ENCODE data around the gene OR6C2.
"Not testable (repeated sequence)": the region's sequence is repeated elsewhere in the genome, so short reads cannot be mapped to it uniquely, and the experiment has no call there.

The OR6C2 gene

DNA sequence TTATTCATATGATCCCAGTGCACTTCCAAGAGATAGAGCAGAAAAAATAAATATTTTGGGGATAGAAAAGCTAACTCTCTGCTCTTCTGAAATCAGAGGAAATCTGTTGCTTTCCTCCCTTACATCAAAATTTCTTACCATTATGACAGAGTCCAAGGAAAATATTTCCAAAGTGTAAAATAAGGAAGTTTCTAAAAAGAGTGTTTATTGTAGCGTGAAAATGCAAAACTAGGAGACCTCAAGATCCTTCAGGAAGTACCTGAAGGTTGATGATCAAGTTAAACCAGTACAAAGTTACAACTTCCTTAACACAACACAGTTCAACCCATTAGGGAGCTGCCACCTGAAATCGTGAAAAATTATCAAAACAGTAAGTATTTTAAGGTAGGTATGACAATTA is at the start of gene OR6C2:
Gene OR6C2, plus strand, starts transcription at position 301 of the 400 bp plus-strand sequence. CDS start 8,138 bp downstream, outside the sequence.
- no peaks in the 10 kb centered on the region for H3K27me3 ChIP-seq (replicated peaks)
- DNase-seq = no peak
- in situ Hi-C loops (cut with HindIII; ENCODE audit: low pct_ligation_motif_present, low sequenced_read_pairs) = no loop called here
- H3K36me3 ChIP-seq (replicated peaks) = no peaks in the 10 kb centered on the region
- TF ChIP-seq, protein P1, sequence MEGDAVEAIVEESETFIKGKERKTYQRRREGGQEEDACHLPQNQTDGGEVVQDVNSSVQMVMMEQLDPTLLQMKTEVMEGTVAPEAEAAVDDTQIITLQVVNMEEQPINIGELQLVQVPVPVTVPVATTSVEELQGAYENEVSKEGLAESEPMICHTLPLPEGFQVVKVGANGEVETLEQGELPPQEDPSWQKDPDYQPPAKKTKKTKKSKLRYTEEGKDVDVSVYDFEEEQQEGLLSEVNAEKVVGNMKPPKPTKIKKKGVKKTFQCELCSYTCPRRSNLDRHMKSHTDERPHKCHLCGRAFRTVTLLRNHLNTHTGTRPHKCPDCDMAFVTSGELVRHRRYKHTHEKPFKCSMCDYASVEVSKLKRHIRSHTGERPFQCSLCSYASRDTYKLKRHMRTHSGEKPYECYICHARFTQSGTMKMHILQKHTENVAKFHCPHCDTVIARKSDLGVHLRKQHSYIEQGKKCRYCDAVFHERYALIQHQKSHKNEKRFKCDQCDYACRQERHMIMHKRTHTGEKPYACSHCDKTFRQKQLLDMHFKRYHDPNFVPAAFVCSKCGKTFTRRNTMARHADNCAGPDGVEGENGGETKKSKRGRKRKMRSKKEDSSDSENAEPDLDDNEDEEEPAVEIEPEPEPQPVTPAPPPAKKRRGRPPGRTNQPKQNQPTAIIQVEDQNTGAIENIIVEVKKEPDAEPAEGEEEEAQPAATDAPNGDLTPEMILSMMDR (IDR thresholded peaks at IDR 0.05; ENCODE audit: low read depth, low read length, missing control alignments) = no peak
- no peak within 1 kb of the TSS for H3K4me3 ChIP-seq (ENCODE audit: low read depth, low read length)
- no peak within 1 kb of the TSS for H3K27ac ChIP-seq

DNA sequence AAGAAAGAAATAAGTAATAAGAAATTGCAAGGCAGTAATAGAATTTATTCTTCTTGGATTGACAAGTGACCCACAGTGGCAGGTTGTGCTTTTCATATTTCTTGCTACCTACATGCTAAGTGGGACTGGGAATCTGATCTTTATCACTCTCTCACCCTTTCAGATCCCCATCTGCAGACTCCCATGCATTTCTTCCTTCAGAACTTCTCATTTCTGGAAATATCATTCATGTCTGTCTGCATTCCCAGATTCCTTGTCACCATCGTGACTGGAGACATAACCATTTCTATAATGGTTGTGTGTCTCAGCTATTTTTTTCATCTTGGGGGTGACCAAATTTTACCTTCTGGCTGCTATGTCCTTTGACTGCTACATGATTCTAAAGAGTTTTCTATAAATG is 47.5 kb upstream of the OR6C2 start:
- Histone ChIP-seq H3K4me3 (ENCODE audit: low read depth, low read length) (no peak overlapping the region), H3K27ac (no peak overlapping the region), H3K27me3 (replicated peaks) (no peaks in the 10 kb centered on the region), H3K36me3 (replicated peaks) (no peaks in the 10 kb centered on the region)
- TF ChIP-seq, protein P1 (IDR thresholded peaks at IDR 0.05; ENCODE audit: low read depth, low read length, missing control alignments) = no peak
- in situ Hi-C loops (cut with HindIII; ENCODE audit: low pct_ligation_motif_present, low sequenced_read_pairs) = no loop called here
- no peak for DNase-seq

DNA sequence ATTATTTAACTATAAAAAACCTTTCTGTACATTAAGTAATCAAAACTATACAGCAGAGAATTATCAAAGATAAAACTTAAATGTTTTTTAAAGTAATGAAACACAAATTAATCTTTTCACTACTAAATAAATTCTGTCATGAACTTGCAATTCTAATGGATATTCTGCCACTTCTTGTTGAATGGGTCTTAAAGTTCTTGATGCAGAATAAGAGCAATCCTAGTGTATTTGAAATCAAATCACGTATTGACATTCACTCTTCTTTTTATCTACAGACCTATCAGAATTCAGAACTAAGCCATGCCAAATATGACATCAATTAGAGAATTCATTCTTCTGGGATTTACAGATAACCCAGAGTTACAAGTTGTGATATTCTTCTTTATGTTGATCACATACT is 43.6 kb upstream of the OR6C2 start, which contains the start of gene OR6C65:
Gene OR6C65, plus strand, starts transcription at position 301 of the 400 bp plus-strand sequence. Its CDS starts 0 bp downstream, at position 301.
- Histone ChIP-seq H3K27me3 (replicated peaks) (no peaks in the 10 kb centered on the region), H3K4me3 (ENCODE audit: low read depth, low read length) (no peak within 1 kb of the TSS), H3K36me3 (replicated peaks) (no peaks in the 10 kb centered on the region), H3K27ac (no peak within 1 kb of the TSS)
- in situ Hi-C loops (cut with HindIII; ENCODE audit: low pct_ligation_motif_present, low sequenced_read_pairs) = no loop called here
- no peak for DNase-seq
- TF ChIP-seq, protein P1 (IDR thresholded peaks at IDR 0.05; ENCODE audit: low read depth, low read length, missing control alignments) = no peak

DNA sequence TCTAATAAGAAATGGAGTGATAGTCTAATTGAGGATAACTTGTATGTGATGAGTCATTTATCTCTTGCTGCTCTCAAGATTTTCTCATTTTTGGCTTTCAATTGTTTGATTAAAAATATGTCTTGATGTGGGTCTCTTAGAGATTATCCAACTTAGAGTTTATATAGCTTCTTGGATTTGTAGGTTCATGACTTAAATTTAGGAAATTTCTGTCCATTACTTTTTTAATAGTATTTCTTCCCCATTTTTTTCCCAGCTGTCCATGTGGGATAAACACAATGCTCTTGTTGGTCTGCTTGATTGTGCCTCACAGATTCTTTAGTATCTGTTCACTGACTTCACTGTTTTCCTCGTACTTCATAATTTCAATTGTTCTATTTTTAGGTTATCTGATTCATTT is 36.0 kb upstream of the OR6C2 start:
- Histone ChIP-seq H3K4me3 (ENCODE audit: low read depth, low read length) (no peak overlapping the region), H3K27ac (no peak overlapping the region), H3K36me3 (replicated peaks) (no peaks in the 10 kb centered on the region), H3K27me3 (replicated peaks) (no peaks in the 10 kb centered on the region)
- no peak for DNase-seq
- in situ Hi-C loops (cut with HindIII; ENCODE audit: low pct_ligation_motif_present, low sequenced_read_pairs) = no loop called here
- TF ChIP-seq, protein P1 (IDR thresholded peaks at IDR 0.05; ENCODE audit: low read depth, low read length, missing control alignments) = no peak

DNA sequence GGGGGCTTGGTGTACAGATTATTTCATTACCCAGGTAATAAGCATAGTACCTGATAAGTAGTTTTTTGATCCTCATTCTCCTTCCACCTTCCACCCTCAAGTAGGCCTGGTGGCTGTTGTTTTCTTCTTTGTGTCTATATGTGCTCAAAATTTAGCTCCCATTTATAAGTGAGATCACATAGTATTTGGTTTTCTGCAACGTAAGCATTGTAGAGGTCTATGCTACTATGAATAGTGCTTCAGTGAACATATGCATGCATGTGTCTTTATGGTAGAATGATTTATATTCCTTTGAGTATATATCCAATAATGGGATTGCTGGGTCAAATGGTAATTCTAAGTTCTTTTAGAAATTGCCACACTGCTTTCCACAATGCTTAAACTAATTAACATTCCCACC is 34.7 kb upstream of the OR6C2 start:
- H3K27ac ChIP-seq; H3K36me3 ChIP-seq (replicated peaks); H3K4me3 ChIP-seq (ENCODE audit: low read depth, low read length); H3K27me3 ChIP-seq (replicated peaks); in situ Hi-C loops (cut with HindIII; ENCODE audit: low pct_ligation_motif_present, low sequenced_read_pairs); DNase-seq: not testable (repeated sequence)

DNA sequence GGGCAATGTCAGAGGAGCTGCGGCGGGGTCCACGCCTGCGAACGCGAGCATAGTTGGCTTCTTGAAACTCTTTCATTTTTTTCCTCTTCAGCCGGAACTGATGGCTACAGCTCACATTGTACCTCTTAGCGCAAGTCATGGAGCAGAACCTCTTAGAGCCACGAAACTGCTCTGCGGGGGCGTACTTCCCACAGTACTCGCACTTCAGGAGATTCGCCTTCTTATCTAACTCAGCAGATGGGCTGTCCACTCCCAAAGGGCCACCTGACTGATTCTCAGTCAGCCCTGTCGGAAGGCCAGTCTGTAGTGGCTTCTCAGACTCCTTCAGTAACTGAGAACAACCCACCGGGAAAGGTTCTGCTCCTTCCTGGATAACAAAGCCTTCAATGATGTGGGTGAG is 31.7 kb upstream of the OR6C2 start:
- DNase-seq; H3K4me3 ChIP-seq (ENCODE audit: low read depth, low read length); H3K36me3 ChIP-seq (replicated peaks); H3K27me3 ChIP-seq (replicated peaks); in situ Hi-C loops (cut with HindIII; ENCODE audit: low pct_ligation_motif_present, low sequenced_read_pairs); H3K27ac ChIP-seq: not testable (repeated sequence)

DNA sequence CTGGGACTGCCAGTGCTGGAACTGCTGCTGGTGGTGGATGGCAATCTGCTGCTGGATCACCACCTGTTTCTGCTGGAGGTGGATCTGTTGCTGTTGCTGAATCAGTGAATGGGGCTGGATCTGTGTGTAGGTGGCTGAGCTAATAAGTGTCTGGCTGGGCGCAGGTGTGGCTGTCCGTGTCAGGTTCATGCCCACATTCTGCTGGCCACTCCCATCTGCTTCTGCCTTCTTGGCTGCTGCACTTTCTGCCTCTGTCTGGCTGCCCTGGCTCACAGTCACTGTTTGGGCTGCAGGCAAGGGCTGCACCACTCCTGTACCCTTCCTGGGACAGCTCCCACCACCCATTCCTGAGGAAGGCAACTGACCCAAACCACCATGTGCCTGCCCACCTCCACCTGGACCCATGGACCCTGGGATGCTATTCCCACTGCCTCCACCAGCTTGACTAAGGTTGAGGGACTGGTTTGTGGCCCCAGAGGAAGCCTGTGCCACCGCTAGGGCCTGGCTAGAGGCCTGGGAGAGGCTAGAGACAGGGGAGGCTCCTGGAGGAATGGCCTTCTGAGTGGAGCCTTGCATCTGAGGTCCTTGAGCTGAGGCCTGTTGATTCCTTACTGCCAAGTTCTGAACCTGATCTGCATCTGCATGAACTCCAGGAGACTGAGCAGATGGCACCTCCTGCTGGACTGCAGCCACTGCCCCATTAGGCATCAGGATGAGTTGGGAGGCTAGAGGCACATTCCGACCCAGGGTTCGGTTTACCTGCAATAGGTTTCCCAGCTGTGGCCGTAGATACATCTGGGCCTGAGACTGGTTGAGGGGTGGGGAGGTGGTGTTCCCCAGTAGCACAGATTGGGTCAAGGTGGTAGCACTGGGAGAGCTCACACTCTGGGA is 30.1 kb upstream of the OR6C2 start:
- H3K27ac ChIP-seq; H3K27me3 ChIP-seq (replicated peaks); in situ Hi-C loops (cut with HindIII; ENCODE audit: low pct_ligation_motif_present, low sequenced_read_pairs); H3K4me3 ChIP-seq (ENCODE audit: low read depth, low read length); DNase-seq; H3K36me3 ChIP-seq (replicated peaks): not testable (repeated sequence)

DNA sequence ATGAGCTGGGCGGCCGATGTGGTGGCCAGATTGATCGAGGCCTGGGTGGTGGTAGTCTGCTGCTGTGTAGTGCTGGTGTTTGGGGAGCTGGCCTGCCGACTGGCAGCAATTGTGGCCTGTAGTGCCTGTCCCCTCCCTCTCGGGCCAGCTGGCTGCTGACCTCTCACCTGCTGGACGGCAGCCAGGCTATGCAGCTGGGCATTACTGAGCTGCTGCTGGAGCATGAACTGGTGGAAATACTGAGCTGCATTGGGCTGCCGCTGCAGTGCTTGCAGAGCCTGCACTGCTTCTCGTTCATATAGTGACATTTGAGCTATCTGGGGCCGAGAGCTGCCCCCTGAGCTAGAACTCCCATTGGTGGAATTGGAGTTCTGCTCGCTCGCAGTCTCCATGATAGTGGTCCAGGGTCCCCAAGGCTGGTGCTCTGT is 29.5 kb upstream of the OR6C2 start:
- in situ Hi-C loops (cut with HindIII; ENCODE audit: low pct_ligation_motif_present, low sequenced_read_pairs); H3K4me3 ChIP-seq (ENCODE audit: low read depth, low read length); H3K27ac ChIP-seq; H3K36me3 ChIP-seq (replicated peaks); H3K27me3 ChIP-seq (replicated peaks); DNase-seq: not testable (repeated sequence)

DNA sequence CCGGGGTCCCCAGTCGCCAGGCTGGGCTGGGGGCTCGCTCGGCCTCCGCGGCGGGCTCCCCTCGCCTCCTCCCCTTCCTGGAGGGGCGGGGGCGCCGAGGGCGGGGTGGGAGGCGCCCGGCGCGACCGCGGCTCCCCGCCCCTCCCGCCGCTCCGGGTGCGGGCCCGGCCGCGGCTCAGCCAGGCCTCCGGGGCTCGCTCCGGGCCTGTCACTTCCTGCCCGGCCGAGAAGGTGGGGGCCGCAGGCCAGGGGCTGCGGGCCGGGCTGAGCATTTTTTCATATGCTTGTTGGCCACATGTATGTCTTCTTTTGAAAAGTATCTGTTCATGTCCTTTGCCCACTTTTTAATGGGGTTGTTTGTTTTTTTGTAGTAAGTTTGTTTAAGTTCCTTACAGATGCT is 29.0 kb upstream of the OR6C2 start:
- H3K27ac ChIP-seq; H3K27me3 ChIP-seq (replicated peaks); DNase-seq; H3K36me3 ChIP-seq (replicated peaks); in situ Hi-C loops (cut with HindIII; ENCODE audit: low pct_ligation_motif_present, low sequenced_read_pairs); H3K4me3 ChIP-seq (ENCODE audit: low read depth, low read length): not testable (repeated sequence)
